Measurements from ENCODE around the gene SYPL2. TPM values are rescaled to one million over a fixed set of nuclear protein-coding genes. Genes with fewer than 3 reads are reported as not detected.

SYPL2 gene
- total RNA-seq, 2 donors from 2014 or later = not detected

- Mint-ChIP-seq H3K4me1 (ENCODE audit: low read depth in 2 of 2) (no peaks in the 10 kb centered on the region), H3K27me3 (peaks cover 0 to 5% of the 10 kb centered on the region in 2 donors), H3K4me3 (no peak overlapping the region), H3K9me3 (no peaks in the 10 kb centered on the region), H3K36me3 (no peaks in the 10 kb centered on the region), H3K27ac (no peak overlapping the region)
- DNase-seq (ENCODE audit: low spot score) (no peak), ATAC-seq (no peak)
These were observed 55.7 kb downstream of the SYPL2 start for GRCh38 chr1:109522026-109522425.

GRCh38 chr1:109523706-109524105 lies 57.4 kb downstream of the SYPL2 start:
- H3K27ac Mint-ChIP-seq = no peak overlapping the region

GRCh38 chr1:109527098-109527811 lies 60.9 kb downstream of the SYPL2 start:
- Mint-ChIP-seq H3K27ac (no peak overlapping the region), H3K4me3 (no peak overlapping the region), H3K9me3 (no peaks in the 10 kb centered on the region), H3K36me3 (no peaks in the 10 kb centered on the region), H3K27me3 (peaks cover 0 to 3% of the 10 kb centered on the region in 2 donors), H3K4me1 (ENCODE audit: low read depth in 2 of 2) (no peaks in the 10 kb centered on the region)
- DNase-seq (ENCODE audit: low spot score) (no peak), ATAC-seq (no peak)

More at GRCh38 chr1:109523706-109524105, 57.4 kb downstream of the SYPL2 start:
- Mint-ChIP-seq H3K4me3 (no peak overlapping the region), H3K9me3 (no peaks in the 10 kb centered on the region), H3K27me3 (peaks cover 0 to 5% of the 10 kb centered on the region in 2 donors), H3K4me1 (ENCODE audit: low read depth in 2 of 2) (no peaks in the 10 kb centered on the region), H3K36me3 (no peaks in the 10 kb centered on the region)
- ATAC-seq = no peak
- DNase-seq (ENCODE audit: low spot score) = no peak

- ATAC-seq (no peak), DNase-seq (ENCODE audit: low spot score) (no peak)
- Mint-ChIP-seq H3K36me3 (no peaks in the 10 kb centered on the region), H3K27ac (no peak overlapping the region), H3K9me3 (no peaks in the 10 kb centered on the region), H3K4me1 (ENCODE audit: low read depth in 2 of 2) (peaks cover 5 to 6% of the 10 kb centered on the region in 2 donors), H3K27me3 (no peaks in the 10 kb centered on the region), H3K4me3 (no peak overlapping the region)
These were observed 61.7 kb downstream of the SYPL2 start for GRCh38 chr1:109527846-109528695.

GRCh38 chr1:109528712-109529111 lies 62.4 kb downstream of the SYPL2 start:
- H3K9me3 Mint-ChIP-seq = no peaks in the 10 kb centered on the region
- no peaks in the 10 kb centered on the region for H3K36me3 Mint-ChIP-seq
- no peaks in the 10 kb centered on the region for H3K27me3 Mint-ChIP-seq
- H3K4me1 Mint-ChIP-seq (ENCODE audit: low read depth in 2 of 2) = peaks cover 5 to 6% of the 10 kb centered on the region in 2 donors
- H3K27ac Mint-ChIP-seq = no peak overlapping the region
- no peak overlapping the region for H3K4me3 Mint-ChIP-seq
- ATAC-seq (no peak), DNase-seq (ENCODE audit: low spot score) (no peak)

- no peak for ATAC-seq
- Mint-ChIP-seq H3K27me3 (no peaks in the 10 kb centered on the region), H3K27ac (no peak overlapping the region), H3K36me3 (no peaks in the 10 kb centered on the region), H3K9me3 (no peaks in the 10 kb centered on the region), H3K4me1 (ENCODE audit: low read depth in 2 of 2) (peaks cover 5 to 6% of the 10 kb centered on the region in 2 donors), H3K4me3 (no peak overlapping the region)
- no peak for DNase-seq (ENCODE audit: low spot score)
These were observed 63.6 kb downstream of the SYPL2 start for GRCh38 chr1:109529881-109530456.

- ATAC-seq = no peak
- peaks cover 5 to 6% of the 10 kb centered on the region in 2 donors for H3K4me1 Mint-ChIP-seq (ENCODE audit: low read depth in 2 of 2)
- peak overlapping the region in 1 of 2 donors; percentile 7 for H3K27ac Mint-ChIP-seq
- no peak for DNase-seq (ENCODE audit: low spot score)
- no peak overlapping the region for H3K4me3 Mint-ChIP-seq
- H3K27me3 Mint-ChIP-seq = no peaks in the 10 kb centered on the region
- no peaks in the 10 kb centered on the region for H3K9me3 Mint-ChIP-seq
- no peaks in the 10 kb centered on the region for H3K36me3 Mint-ChIP-seq
These were observed 64.2 kb downstream of the SYPL2 start for GRCh38 chr1:109530457-109531087.

- DNase-seq (ENCODE audit: low spot score) (no peak), ATAC-seq (no peak)
- H3K4me3 Mint-ChIP-seq = no peak overlapping the region
- H3K36me3 Mint-ChIP-seq = no peaks in the 10 kb centered on the region
- peak overlapping the region in 1 of 2 donors; percentile 7 for H3K27ac Mint-ChIP-seq
- peaks cover 5 to 6% of the 10 kb centered on the region in 2 donors for H3K4me1 Mint-ChIP-seq (ENCODE audit: low read depth in 2 of 2)
- no peaks in the 10 kb centered on the region for H3K27me3 Mint-ChIP-seq
- no peaks in the 10 kb centered on the region for H3K9me3 Mint-ChIP-seq
These were observed 65.0 kb downstream of the SYPL2 start for GRCh38 chr1:109531380-109531779.

Other genes starting within 250 kb of the SYPL2 start
- 1 to 10 TPM; 1.5 to 2.6 TPM for gene CELSR2, start 217.0 kb upstream of the SYPL2 start, total RNA-seq
- 10 to 100 TPM in 1 of 2 donors, 1 to 10 TPM in 1; 4.7 to 16.2 TPM for gene PSRC1, start 183.4 kb upstream of the SYPL2 start, total RNA-seq
- not detected for gene MYBPHL, start 159.5 kb upstream of the SYPL2 start, total RNA-seq
- 1 to 10 TPM; 5.8 to 7.9 TPM for gene SORT1, start 68.6 kb upstream of the SYPL2 start, total RNA-seq
- 100 to 1,000 TPM; 194 to 201 TPM for gene PSMA5, start 40.1 kb upstream of the SYPL2 start, total RNA-seq
- gene ATXN7L2, start 17.4 kb downstream of the SYPL2 start, total RNA-seq = 10 to 100 TPM in 1 of 2 donors, 1 to 10 TPM in 1; 8.4 to 19.9 TPM
- gene CYB561D1, start 27.5 kb downstream of the SYPL2 start, total RNA-seq = 10 to 100 TPM; 13.1 to 18.7 TPM
- gene AMIGO1, start 43.2 kb downstream of the SYPL2 start, total RNA-seq = 1 to 10 TPM in 1 of 2 donors, under 1 TPM in 1; 0.90 to 1.0 TPM
- gene GPR61, start 73.3 kb downstream of the SYPL2 start, total RNA-seq = not detected
- gene GNAI3, start 82.1 kb downstream of the SYPL2 start, total RNA-seq = 1 to 10 TPM; 8.9 to 10.0 TPM
- gene GNAT2, start 153.1 kb downstream of the SYPL2 start, total RNA-seq = under 1 TPM in 1 of 2 donors, not detected in 1; 0.64 TPM
- gene AMPD2, start 153.3 kb downstream of the SYPL2 start, total RNA-seq = 100 to 1,000 TPM in 1 of 2 donors, 10 to 100 TPM in 1; 79.0 to 144 TPM
- gene GSTM4, start 189.6 kb downstream of the SYPL2 start, total RNA-seq = 10 to 100 TPM in 1 of 2 donors, 1 to 10 TPM in 1; 8.4 to 25.1 TPM
- gene GSTM2, start 201.5 kb downstream of the SYPL2 start, total RNA-seq = 10 to 100 TPM in 1 of 2 donors, 1 to 10 TPM in 1; 3.6 to 10.8 TPM
- 10 to 100 TPM in 1 of 2 donors, not detected in 1; 43.1 TPM for gene GSTM1, start 221.3 kb downstream of the SYPL2 start, total RNA-seq
- gene GSTM5, start 245.7 kb downstream of the SYPL2 start, total RNA-seq = not detected